Activated naive CD8-positive, alpha-beta T cell treated with anti-CD3 and anti-CD28 coated beads for 36 hours (primary cell): ENCODE results near the gene SATL1. TPM values are rescaled to one million over a fixed set of nuclear protein-coding genes. Genes with fewer than 3 reads are reported as not detected.
"Not testable (repeated sequence)": the region's sequence is repeated elsewhere in the genome, so short reads cannot be mapped to it uniquely, and the experiment has no call there.

Experiments
- DNase-seq: peaks from one replicate; pipeline ENCODE4 v3.0.0; 2021
- H3K27ac Mint-ChIP-seq: one replicate; pipeline ENCODE4 v1.8.0; 2022; ENCODE audit warnings: mild to moderate bottlenecking, moderate library complexity, mixed read lengths
- H3K27me3 Mint-ChIP-seq: one replicate; pipeline ENCODE4 v1.8.0; 2022; ENCODE audit warnings: mild to moderate bottlenecking, mixed read lengths
- H3K36me3 Mint-ChIP-seq: one replicate; pipeline ENCODE4 v1.8.0; 2021; ENCODE audit warnings: mild to moderate bottlenecking, mixed read lengths
- H3K4me1 Mint-ChIP-seq: one replicate; pipeline ENCODE4 v1.8.0; 2021; ENCODE audit warnings: mixed read lengths
- H3K4me3 Mint-ChIP-seq: one replicate; pipeline ENCODE4 v1.8.0; 2022; ENCODE audit warnings: mild to moderate bottlenecking, moderate library complexity, mixed read lengths
- H3K9me3 Mint-ChIP-seq: one replicate; pipeline ENCODE4 v1.8.0; 2022; ENCODE audit warnings: mixed read lengths
- total RNA-seq, 2 experiments: library from RNA; stranded (reverse); gene quantifications; one replicate each; pipeline ENCODE4 v1.2.3, GENCODE V29; 2021

Gene SATL1
- total RNA-seq, 2 experiments from 2014 or later: not detected

DNA sequence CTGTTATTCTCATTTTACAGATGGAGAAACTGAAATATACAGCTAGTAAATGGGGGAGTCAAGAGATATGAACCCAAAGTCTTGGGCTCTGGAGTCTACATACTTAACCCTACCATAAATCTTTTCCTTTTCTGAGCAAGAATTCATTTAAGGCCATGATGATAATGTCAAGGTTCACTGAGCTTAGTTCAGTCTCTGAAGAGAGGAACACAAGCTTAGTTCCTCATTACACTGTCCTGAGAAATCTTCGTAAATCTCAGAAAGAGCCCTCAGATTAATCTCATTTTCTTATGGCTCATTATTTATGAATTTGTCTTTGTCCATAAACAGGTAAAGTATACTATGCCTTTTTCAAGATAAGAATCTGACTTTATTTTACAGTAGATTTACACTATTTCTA, 104.2 kb downstream of the SATL1 start:
- H3K4me1 Mint-ChIP-seq: no peaks in the 10 kb centered on the region
- peaks cover 1% of the 10 kb centered on the region for H3K9me3 Mint-ChIP-seq
- DNase-seq: no peak
- H3K27ac Mint-ChIP-seq: no peak overlapping the region
- peaks cover 2% of the 10 kb centered on the region for H3K27me3 Mint-ChIP-seq
- H3K4me3 Mint-ChIP-seq: no peak overlapping the region
- no peaks in the 10 kb centered on the region for H3K36me3 Mint-ChIP-seq

DNA sequence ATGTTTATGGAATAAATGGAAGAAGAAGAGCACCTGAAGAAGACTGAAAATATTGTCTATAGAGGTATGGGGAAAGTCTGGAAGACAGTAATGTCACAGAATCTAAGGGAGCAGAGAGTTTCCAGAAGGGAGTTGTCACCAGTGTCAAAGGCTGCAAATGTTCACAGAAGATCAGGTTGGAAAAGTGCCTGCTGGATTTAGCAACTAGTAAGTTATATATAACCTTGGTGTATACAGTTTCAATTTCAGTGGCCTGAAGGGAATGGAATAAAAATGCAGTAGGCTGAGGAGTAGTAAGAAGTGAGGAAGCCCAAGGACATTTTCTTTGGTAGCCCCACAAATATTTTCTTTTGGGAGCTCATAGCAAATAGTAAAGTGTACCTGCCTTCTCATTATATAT, 107.2 kb downstream of the SATL1 start:
- peaks cover 4% of the 10 kb centered on the region for H3K27me3 Mint-ChIP-seq
- H3K9me3 Mint-ChIP-seq: peaks cover 1% of the 10 kb centered on the region
- H3K4me3 Mint-ChIP-seq: no peak overlapping the region
- no peak for DNase-seq
- no peaks in the 10 kb centered on the region for H3K36me3 Mint-ChIP-seq
- no peaks in the 10 kb centered on the region for H3K4me1 Mint-ChIP-seq
- H3K27ac Mint-ChIP-seq: no peak overlapping the region

DNA sequence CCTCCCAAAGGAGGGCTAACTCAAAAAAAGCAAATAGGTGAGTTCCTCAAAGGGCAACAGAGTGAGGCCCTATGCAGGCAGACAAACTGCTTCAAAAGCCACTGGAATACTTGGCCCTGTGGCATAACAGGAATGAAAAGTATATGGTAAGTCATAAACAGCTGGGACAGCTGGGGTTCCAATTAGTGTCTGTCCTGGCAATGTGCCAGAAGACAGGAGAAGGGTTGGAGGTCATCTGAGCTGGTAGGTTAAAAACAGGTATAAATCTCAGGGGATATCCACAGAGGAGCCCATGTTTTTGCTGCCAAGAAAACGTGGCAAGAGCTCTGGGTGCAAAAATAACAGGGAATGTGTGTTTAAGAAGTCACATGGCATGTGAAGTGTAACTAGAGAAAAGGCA, 128.3 kb downstream of the SATL1 start:
- no peaks in the 10 kb centered on the region for H3K36me3 Mint-ChIP-seq
- DNase-seq: no peak
- H3K9me3 Mint-ChIP-seq: no peaks in the 10 kb centered on the region
- H3K27ac Mint-ChIP-seq: no peak overlapping the region
- H3K4me3 Mint-ChIP-seq: no peak overlapping the region
- no peaks in the 10 kb centered on the region for H3K4me1 Mint-ChIP-seq
- H3K27me3 Mint-ChIP-seq: no peaks in the 10 kb centered on the region

DNA sequence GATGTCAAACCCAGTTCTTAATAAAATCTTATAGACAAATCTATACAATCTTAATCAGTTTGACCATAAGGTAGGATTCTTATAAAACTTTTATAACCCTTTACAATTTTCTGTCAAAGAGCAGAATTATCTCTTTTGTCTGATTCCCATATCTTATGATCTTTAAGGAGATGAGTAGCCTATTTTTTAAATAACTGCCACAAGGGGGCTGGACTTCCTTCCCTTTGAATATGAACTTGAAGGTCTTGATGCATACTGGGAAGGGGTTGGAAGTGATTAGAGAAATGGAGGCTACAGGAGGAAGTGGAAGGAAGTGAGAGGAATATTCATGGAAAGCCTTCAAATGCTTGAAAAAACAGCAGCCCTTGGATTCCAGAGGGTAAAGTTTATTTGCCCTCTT, 128.8 kb downstream of the SATL1 start:
- Mint-ChIP-seq H3K9me3 (no peaks in the 10 kb centered on the region), H3K36me3 (no peaks in the 10 kb centered on the region), H3K4me3 (no peak overlapping the region), H3K4me1 (no peaks in the 10 kb centered on the region), H3K27ac (no peak overlapping the region), H3K27me3 (no peaks in the 10 kb centered on the region)
- no peak for DNase-seq

DNA sequence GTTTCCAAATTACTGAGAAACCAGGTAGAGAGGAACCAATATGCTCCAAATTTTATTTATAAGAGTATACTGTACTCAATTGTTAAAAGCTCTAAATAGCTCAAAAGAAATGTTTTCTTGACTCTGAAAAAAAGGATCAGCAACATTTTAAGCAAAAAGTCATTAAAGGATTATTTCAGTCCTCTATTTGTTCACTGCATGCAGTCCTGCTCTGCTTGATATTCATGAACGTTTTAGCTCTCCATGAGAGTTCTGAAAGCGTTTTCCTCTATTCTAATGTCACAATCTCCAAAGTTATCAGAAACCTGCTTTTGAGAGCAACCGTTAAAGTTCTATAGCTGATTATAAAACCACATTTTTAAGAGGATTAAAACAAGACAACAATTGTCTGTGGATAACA, 129.4 kb downstream of the SATL1 start:
- Mint-ChIP-seq H3K4me1 (no peaks in the 10 kb centered on the region), H3K27me3 (no peaks in the 10 kb centered on the region), H3K9me3 (no peaks in the 10 kb centered on the region), H3K27ac (no peak overlapping the region), H3K4me3 (no peak overlapping the region), H3K36me3 (no peaks in the 10 kb centered on the region)
- no peak for DNase-seq

DNA sequence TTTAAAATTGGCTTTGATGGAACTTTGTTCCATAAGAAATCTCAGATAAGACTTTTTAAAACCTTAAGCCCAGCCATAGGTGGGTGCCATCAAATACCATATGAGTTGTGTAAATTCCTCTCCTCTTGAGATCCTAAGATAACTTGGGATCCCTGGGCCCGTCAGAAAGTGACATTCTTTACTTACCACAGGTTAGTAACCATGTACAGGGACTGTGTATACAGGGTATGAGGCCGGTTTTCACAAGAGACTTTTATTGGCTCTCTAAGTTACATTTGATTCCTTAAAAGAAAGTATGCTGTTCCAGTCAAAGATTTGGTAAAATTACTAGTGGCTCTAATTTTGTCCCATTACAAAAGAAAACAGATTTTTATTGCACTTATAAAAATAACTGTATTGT, 129.8 kb downstream of the SATL1 start:
- no peaks in the 10 kb centered on the region for H3K36me3 Mint-ChIP-seq
- no peaks in the 10 kb centered on the region for H3K27me3 Mint-ChIP-seq
- H3K27ac Mint-ChIP-seq: no peak overlapping the region
- no peak overlapping the region for H3K4me3 Mint-ChIP-seq
- no peaks in the 10 kb centered on the region for H3K4me1 Mint-ChIP-seq
- DNase-seq: no peak
- H3K9me3 Mint-ChIP-seq: no peaks in the 10 kb centered on the region

DNA sequence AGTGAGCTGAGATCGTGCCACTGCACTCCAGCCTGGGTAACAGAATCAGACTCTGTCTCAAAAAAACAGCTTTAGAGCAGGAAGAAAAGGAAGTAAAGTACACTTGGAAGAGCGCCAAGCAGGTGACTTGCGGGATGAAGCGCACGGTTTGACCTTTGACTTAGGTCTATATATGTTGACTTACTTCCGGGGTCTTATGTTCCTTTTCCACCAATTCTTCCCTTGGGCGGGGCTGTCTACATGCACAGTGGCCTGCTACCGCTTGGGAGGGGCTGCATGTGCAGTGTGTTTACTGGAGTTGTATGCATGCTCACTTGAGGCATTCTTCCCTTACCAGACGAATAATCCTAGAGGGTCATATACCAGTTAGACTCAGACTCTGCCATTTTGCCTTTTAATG, 131.3 kb downstream of the SATL1 start:
- no peak overlapping the region for H3K27ac Mint-ChIP-seq
- no peaks in the 10 kb centered on the region for H3K4me1 Mint-ChIP-seq
- no peak for DNase-seq
- no peaks in the 10 kb centered on the region for H3K36me3 Mint-ChIP-seq
- no peaks in the 10 kb centered on the region for H3K9me3 Mint-ChIP-seq
- H3K27me3 Mint-ChIP-seq: no peaks in the 10 kb centered on the region
- no peak overlapping the region for H3K4me3 Mint-ChIP-seq

DNA sequence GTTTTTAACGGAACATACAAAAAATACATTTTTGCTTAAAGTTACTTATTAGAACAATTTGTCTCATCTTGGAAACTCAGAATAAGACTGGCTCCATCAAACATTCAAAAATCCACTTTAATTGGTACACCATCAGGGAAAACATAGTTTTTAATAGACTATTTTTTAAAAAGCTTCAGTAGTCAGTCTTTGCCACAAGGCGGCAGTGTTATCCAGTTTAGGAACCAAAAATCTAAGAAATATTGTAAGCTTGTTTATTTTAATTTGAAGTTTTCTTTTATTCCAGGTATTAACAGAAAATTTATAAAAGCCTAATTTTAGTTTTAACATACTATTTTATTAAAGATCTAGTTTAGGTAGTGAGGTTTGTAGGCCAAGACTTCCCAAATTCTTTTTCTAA, 132.2 kb downstream of the SATL1 start:
- no peak overlapping the region for H3K4me3 Mint-ChIP-seq
- H3K4me1 Mint-ChIP-seq: no peaks in the 10 kb centered on the region
- H3K27ac Mint-ChIP-seq: no peak overlapping the region
- DNase-seq: peak; percentile 0
- H3K36me3 Mint-ChIP-seq: no peaks in the 10 kb centered on the region
- no peaks in the 10 kb centered on the region for H3K27me3 Mint-ChIP-seq
- no peaks in the 10 kb centered on the region for H3K9me3 Mint-ChIP-seq

DNA sequence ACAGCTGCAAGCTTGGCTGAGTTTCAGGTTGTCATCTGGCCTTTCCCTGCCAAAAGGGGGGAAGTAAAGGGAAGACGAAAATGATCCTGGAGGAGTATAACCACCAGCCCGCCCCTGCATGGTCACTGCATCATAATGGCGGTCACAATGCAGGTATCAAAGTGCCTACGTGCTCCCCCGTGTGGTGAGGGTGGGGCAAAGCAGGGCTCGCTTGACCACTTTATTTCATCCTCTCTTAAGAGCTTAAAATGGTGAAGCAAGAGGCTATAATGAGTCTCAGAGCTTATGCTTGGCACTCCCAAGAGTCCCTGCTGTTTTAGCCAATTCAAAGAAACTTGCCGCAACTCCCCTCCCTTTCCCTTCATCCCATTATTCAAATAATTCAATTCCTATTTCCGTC, 134.3 kb downstream of the SATL1 start:
- no peak overlapping the region for H3K27ac Mint-ChIP-seq
- H3K27me3 Mint-ChIP-seq: no peaks in the 10 kb centered on the region

DNA sequence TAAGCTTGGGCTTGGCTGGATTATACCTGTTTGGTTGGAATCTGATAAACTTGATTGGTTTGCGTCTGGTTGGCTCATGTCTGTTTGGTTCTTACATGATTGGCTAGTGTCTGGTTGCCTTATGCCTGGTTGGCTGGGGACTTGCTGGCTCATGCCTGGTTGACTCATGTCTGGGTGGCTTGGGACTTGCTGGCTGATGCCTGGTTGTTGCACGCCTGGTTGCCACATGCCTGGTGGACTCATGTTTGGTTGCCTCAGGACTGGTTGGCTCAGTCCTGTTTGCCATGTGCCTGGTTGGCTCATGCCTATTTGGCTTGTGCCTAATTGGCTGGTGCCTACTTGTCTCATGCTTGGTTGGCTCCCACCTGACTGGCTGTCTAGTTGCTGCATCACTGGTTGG, 135.4 kb downstream of the SATL1 start:
- no peaks in the 10 kb centered on the region for H3K4me1 Mint-ChIP-seq
- no peak overlapping the region for H3K27ac Mint-ChIP-seq
- no peaks in the 10 kb centered on the region for H3K9me3 Mint-ChIP-seq
- DNase-seq: no peak
- no peaks in the 10 kb centered on the region for H3K36me3 Mint-ChIP-seq
- no peaks in the 10 kb centered on the region for H3K27me3 Mint-ChIP-seq
- H3K4me3 Mint-ChIP-seq: no peak overlapping the region

More for the DNA sequence above, 134.3 kb downstream of the SATL1 start:
- Mint-ChIP-seq H3K4me1 (no peaks in the 10 kb centered on the region), H3K4me3 (no peak overlapping the region), H3K9me3 (no peaks in the 10 kb centered on the region), H3K36me3 (no peaks in the 10 kb centered on the region)
- peak; percentile 1 for DNase-seq

DNA sequence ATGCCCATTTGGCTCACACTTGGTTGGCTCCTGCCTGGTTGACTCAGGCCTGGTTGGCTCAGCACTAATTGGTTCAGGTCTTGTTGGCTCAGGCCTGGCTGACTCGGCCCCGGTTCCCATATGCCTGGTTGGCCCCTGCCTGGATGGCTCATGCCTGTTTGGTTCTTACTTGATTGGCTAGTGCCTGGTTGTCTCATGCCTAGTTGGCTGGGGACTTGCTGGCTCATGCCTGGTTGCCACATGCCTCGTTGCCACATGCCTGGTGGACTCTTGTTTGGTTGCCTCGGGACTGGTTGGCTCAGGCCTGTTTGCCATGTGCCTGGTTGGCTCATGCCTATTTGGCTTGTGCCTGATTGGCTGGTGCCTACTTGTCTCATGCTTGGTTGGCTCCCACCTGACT, 136.2 kb downstream of the SATL1 start:
- no peak overlapping the region for H3K4me3 Mint-ChIP-seq
- no peaks in the 10 kb centered on the region for H3K27me3 Mint-ChIP-seq
- no peaks in the 10 kb centered on the region for H3K9me3 Mint-ChIP-seq
- H3K36me3 Mint-ChIP-seq: no peaks in the 10 kb centered on the region
- no peak overlapping the region for H3K27ac Mint-ChIP-seq
- no peaks in the 10 kb centered on the region for H3K4me1 Mint-ChIP-seq
- no peak for DNase-seq

DNA sequence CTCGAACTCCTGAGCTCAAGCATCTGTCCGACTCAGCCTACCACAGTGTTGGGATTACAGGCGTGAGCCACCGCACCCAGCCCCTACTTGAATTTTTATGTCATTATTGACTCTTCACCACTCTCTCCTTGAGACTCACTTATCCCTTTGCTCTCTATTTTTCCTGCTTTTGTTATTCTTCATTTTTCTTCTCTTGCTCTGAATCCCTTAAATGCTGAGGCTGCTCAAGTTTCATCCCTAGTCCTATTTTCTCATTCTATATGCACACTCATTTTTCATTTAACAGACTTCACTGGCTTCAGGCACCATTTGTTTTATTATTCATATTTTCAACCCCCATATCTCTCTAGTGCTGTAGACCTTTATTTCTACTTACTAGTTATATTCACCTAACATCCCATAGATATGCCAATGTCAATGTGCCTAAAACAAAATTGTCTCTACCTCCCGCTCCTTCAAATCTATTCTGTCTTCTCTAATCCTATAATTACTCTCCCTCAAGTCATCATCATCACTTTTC, 154.2 kb downstream of the SATL1 start:
- Mint-ChIP-seq H3K27ac (no peak overlapping the region), H3K4me1 (no peaks in the 10 kb centered on the region), H3K27me3 (no peaks in the 10 kb centered on the region), H3K36me3 (peaks cover 23% of the 10 kb centered on the region), H3K4me3 (no peak overlapping the region), H3K9me3 (no peaks in the 10 kb centered on the region)
- no peak for DNase-seq

DNA sequence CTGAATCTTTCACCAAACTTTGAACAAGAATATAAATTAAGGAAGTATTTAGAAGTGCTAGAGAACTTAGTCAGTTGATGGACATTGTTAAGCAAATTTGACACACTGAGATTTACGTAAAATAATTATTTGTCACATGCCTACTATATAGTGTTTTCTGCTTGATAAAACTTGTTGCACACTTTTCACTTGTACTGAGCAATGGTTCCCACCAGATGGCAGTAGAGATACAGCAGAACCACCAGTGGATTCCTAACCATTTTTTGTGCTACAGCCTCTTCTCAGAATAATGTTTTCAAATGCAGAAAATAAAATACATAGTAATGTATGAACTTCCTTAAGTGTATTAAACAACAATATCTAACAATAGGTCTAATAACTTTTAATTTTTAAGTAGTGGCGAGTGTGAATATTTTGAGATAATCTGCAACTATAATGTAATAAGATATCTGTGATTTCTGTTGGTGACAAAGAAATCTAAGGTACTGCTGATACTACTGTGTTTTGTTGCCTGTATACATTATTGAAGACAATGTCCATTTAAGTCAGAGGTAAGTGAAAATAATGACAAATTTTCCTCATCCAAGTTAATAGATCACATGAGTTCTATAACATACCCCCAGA, 158.7 kb downstream of the SATL1 start:
- Mint-ChIP-seq H3K4me1 (no peaks in the 10 kb centered on the region), H3K27ac (no peak overlapping the region), H3K9me3 (no peaks in the 10 kb centered on the region), H3K4me3 (no peak overlapping the region), H3K27me3 (no peaks in the 10 kb centered on the region), H3K36me3 (peaks cover 21% of the 10 kb centered on the region)
- DNase-seq: no peak

DNA sequence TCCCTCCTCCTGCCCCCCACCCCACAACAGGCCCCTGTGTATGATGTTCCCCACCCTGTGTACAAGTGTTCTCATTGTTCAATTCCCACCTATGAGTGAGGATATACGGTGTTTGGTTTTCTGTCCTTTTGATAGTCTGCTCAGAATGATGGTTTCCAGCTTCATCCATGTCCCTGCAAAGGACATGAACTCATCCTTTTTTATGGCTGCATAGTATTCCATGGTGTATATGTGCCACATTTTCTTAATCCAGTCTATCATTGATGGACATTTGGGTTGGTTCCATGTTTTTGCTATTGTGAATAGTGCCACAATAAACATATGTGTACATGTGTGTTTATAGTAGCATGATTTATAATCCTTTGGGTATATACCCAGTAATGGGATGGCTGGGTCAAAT, 166.3 kb downstream of the SATL1 start:
- H3K36me3 Mint-ChIP-seq: peaks cover 23% of the 10 kb centered on the region
- not testable (repeated sequence) for H3K4me1 Mint-ChIP-seq, H3K27me3 Mint-ChIP-seq, DNase-seq, H3K9me3 Mint-ChIP-seq, H3K4me3 Mint-ChIP-seq, H3K27ac Mint-ChIP-seq

DNA sequence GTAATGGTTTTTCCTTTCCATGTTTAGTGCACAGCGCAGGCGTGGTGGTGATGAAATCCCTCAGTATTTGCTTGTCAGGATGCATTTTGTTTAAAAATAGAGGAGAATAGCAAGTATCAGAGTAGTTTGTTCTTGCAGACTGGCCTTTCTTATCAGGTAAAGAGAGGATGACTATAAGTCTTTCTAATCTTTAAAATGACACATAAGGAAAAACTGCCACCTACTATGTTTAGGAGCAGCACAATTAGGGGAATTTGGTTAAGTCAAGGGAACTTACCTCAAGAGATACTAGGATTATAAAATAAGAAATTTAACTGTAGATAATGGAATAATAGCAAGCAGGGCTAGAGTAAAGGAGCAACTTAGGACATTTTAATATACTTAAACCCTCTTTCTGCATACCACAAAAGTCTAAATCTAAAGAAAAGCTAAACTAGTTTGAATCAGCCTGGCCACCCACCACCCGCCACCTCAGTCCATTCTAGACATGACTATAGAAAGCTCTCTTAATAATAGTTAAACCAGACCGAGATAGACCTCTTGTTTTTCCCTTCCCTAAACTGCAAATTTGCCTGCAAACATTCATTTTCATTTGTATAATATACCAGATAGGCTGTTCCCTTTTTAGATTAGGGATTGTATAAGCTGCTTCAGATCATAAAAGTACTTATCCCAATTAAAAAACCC, 177.9 kb downstream of the SATL1 start:
- no peaks in the 10 kb centered on the region for H3K27me3 Mint-ChIP-seq
- no peaks in the 10 kb centered on the region for H3K9me3 Mint-ChIP-seq
- DNase-seq: no peak
- H3K4me3 Mint-ChIP-seq: no peak overlapping the region
- H3K27ac Mint-ChIP-seq: no peak overlapping the region
- peaks cover 40% of the 10 kb centered on the region for H3K36me3 Mint-ChIP-seq
- H3K4me1 Mint-ChIP-seq: no peaks in the 10 kb centered on the region
